HG02938 (cell line): ENCODE results near the gene ACOX3.
"Not testable (repeated sequence)": the region's sequence is repeated elsewhere in the genome, so short reads cannot be mapped to it uniquely, and the experiment has no call there.

Source experiments
- ATAC-seq: cut with Tn5 transposase; IDR thresholded peaks from one replicate; pipeline ENCODE4 v1.9.1; 2021; ENCODE audit warnings: mild to moderate bottlenecking, moderate library complexity; ENCODE audit not compliant: unreplicated experiment

ACOX3 gene

DNA sequence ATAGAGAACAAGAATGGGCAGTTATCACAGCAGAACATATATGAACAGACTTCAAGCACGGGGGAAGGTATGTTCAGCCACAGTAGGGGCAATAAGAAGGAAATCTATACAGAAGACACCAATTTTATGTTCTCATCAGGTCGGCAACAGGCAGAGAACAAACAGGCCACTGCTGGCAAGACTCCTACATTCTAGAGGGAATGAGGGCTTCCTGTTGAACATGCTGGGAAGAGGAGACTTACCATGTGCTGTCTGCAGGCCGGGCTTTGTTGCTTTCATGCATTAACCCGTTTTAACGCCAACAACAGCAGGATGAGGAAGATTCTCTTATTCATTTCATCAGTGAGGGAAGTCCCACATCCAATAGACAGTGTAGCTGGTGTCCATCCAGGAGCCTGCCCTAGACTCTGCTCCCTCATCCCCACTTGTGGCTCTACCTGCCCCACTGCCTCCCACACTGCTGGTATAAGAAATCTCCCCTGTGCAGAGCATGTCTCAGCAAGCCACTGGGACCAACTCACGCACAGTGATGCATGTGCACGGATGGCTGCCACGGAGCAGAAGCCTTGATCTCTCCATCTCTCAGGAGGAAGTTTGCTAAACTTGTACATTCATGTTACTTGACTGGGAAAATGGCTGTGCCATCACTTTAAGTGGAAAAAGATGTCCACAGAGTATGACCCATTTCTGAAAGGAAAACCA, 84.5 kb downstream of the ACOX3 start:
- ATAC-seq, result no peak

DNA sequence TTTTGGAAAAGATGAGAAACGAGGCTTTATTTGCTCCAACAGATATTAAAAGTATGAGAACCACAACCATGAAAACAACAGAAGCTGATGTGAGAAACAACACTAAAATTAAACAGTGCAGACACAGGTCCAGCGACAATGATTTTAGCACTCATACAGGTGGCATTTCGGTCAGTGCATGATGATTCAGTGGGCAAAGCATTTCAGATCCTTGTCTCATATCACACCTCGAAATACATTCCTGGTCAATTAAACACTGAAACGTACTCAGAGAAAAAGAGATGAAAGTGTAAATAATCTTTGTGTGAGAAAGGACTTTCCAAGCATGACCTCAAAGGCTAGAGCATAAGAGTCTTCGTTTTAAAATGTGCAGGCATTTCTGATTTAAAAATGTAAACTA, 85.2 kb downstream of the ACOX3 start:
- no peak for ATAC-seq

- no peak for ATAC-seq
These were observed 86.5 kb downstream of the ACOX3 start for GRCh38 chr4:8353912-8354453.

DNA sequence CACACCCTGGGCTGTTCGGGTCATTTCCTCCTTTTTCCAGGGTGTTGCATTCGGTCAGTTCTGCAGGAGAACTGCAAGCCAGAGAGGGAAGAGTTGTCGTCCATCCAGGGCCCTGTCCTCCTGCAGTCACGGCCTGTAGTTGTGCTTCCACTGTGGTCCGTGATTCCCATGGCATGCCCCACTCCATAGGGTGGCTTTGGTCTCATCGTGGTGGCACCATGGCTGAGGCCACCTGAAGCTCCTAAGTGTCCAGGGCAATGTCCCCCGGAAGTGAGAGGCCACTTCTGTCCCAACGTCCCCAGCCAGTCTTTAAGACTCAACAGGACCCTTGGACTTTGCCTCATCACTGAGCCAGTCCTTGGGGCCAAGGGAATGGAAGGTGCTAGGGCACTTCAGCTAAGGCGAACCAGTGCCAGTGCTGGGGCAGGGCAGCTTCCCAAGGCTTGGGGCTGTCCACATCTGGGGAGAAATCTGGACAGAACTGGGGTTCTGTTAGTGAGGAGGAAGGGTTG, 87.3 kb downstream of the ACOX3 start:
- ATAC-seq, result no peak

DNA sequence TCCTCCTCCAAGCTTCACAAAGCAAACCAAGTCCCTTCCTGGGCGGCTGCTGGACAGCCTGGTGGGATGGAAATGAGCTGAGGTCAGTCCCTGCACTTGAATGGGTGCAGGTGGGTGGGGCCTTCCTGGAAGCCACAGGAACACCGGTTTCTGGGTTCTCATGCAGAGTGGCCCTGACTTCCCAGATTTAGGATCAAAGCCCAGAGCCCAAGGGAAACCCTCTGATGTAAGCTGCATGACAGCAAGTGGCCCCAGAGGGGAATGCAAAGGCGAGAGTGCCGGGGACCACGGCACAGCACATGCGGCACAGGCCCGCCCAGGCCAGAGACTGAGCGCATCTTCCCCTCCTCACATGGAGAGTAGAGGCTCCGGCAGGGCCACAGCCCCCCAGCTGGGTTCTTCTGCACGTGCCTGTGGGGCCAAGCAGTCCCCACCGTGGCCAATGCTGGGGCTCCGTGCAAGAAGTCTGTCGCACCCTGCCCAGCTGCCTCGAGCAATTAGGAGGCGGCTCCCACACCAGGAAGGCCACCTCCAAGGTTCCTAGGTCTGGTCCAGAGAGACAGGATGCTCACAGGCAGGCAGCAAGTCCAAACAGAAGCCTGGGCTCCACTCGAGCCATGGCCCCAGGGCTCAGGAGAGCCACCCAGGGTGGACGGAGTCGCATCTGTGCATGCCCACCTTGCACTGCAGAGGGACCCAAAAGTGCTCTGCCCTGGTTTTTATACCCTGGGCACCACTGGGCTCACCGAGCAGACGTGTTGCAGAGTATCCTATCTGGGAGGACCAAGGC, 88.0 kb downstream of the ACOX3 start:
- ATAC-seq, result no peak

- no peak for ATAC-seq
These were observed 88.6 kb downstream of the ACOX3 start for GRCh38 chr4:8351931-8352367.

DNA sequence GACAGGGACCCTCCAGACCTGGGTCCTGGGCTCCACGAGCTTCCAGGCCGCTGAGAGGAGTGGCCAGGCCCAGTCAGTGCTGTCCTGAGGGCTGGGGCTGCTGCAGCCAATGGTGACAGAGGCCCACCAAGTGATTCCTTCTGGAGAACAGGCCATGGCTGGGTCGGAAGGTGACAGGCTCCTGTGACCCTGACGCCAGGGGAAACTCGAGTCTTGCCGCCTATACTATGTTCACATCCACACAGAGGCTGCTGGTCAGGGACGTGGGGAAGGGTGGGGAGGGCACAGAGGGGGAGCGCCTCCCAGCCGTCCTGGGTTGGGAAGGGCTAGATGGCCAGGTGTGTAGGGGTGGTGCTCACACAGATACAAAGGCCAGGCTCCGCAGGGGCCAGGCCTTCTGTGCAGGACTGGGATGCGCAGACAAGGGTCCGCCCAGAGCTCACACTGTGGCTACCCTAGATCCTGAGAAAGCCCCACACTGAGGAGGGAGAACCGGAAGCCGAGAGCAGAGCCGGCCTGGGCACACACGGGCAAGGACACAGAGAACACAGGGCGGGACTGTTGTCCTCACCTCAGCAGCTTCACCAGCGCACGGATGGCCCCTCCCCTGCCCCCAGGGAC, 89.6 kb downstream of the ACOX3 start:
- no peak for ATAC-seq

GRCh38 chr4:8350352-8350751, 90.2 kb downstream of the ACOX3 start:
- ATAC-seq, result no peak

GRCh38 chr4:8349664-8350236, 90.8 kb downstream of the ACOX3 start:
- ATAC-seq, result no peak

GRCh38 chr4:8349236-8349635, 91.3 kb downstream of the ACOX3 start:
- not testable (repeated sequence) for ATAC-seq

- ATAC-seq, result no peak
These were observed 92.5 kb downstream of the ACOX3 start for GRCh38 chr4:8348071-8348470.

DNA sequence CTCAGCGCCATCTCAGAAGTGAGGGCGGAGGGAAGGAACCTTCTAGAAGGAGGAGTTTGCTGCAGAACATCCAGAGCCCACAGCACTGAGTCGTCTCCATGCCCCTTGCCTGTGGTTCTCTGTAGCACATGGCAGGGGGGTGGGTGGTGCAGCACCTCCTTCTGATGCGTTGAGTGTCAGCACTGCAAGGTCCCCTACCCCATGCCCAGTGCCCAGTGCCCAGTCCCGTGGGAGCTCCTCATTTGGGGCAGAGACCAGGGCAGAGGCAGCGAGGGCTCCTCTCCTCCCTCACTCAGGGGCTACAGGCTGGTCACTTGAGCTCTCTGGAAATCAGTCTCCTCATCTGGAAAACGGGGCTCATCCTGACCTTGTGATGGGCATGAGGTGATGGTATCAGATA, 92.9 kb downstream of the ACOX3 start:
- no peak for ATAC-seq

DNA sequence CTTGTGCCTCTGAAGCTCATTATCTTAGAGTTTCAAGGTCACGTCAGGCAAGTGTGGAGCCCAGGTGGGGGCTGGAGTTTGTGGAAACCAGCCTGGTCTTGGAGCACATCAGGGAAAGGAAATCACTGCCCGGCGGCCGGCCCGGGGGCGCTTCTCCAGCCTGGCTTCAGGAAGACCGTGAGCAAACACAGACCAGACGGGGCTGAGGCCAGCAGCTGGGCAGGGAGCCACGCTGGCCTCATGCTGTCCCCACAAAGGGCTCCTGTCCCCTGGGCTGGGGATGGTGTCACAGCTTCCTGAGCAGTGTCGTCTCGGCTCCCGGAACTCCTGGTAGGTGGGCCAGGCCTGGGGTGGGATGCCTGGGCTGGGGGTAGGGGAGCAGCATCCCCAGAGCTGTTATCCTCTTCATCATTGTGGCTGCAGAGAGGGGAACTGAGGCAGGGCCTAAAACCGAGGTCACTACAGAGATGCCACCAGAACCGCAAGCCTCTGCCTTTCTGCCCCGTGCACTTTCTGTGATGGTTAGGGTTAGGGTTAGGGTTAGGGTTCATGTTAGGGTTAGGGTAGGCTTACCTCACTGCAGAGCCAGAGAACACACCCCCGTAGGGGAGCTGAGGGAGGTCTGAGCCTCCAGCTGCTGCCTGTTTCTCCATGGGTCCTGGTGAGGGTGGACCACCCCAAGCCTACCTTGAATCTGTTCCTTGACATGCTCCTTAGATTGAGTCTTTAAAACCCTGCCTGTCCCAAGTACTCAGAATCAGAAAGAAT, 93.5 kb downstream of the ACOX3 start:
- ATAC-seq, result no peak

- ATAC-seq, result no peak
These were observed 94.3 kb downstream of the ACOX3 start for GRCh38 chr4:8345946-8346814.

- ATAC-seq, result no peak
These were observed 95.2 kb downstream of the ACOX3 start for GRCh38 chr4:8345053-8345945.

GRCh38 chr4:8344377-8344776, 96.1 kb downstream of the ACOX3 start:
- no peak for ATAC-seq

- ATAC-seq, result no peak
These were observed 96.6 kb downstream of the ACOX3 start for GRCh38 chr4:8343967-8344331.

DNA sequence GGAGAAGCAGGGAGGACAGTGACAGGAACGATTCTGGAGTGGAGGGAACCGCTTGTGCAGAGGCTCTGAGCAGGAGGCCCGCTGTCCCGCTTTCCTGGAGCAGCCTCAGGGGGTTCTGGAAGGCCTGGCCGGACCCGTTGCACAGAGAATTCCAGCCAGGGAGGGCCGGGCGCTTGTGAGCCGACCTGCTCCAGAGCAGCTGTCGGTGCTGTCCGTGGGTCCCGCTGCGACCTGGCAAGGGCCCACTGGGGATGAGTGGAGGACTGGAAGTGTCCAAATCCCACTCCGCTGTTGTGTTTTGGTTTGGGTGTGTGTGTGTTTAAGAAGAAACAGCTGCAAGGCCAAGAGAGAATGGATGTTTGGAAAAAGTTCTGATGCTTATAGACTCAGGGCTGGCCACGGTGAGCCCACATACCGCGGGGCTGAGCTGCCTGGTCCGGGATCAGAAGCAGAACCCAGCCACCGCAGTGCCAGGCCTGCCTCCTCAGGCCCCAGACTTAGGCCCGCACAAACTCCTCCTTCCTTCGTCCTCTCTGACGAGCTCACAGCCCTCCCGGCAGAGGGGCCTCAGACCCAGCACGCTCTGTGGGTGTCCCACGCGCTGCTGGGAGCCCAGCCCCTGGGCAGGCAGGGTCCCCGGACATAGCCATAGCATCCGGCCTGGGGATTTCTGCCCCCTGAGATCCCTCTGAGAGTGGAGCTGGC, 97.1 kb downstream of the ACOX3 start:
- ATAC-seq, result no peak
